Duodenal mucosa (tissue), 2 donors: ENCODE measurements around the gene SELENOH.
A peak's percentile ranks its signal among the peaks of the same experiment; 100 is the strongest.
"Not testable (repeated sequence)": the region's sequence is repeated elsewhere in the genome, so short reads cannot be mapped to it uniquely, and the experiment has no call there.

Source experiments
- H3K27ac ChIP-seq: one replicate; pipeline ENCODE4 v1.7.0; 2013; ENCODE audit warnings: low read depth, low read length
- H3K27me3 ChIP-seq, 2 donors: one replicate each; pipeline ENCODE4 v1.7.0; 2013; ENCODE audit warnings: low read length in 2 of 2, control low read depth in 1 of 2; ENCODE audit not compliant: insufficient read depth in 2 of 2, control insufficient read depth in 1 of 2
- H3K36me3 ChIP-seq, 2 donors: one replicate each; pipeline ENCODE4 v1.7.0; 2013; ENCODE audit warnings: low read length in 2 of 2, control low read depth in 1 of 2; ENCODE audit not compliant: insufficient read depth in 2 of 2, control insufficient read depth in 1 of 2
- H3K4me1 ChIP-seq, 2 donors: one replicate each; pipeline ENCODE4 v1.7.0; 2013; ENCODE audit warnings: low read length in 2 of 2, control low read depth in 1 of 2; ENCODE audit not compliant: insufficient read depth in 2 of 2, control insufficient read depth in 1 of 2
- H3K4me3 ChIP-seq, 2 donors: one replicate each; pipeline ENCODE4 v1.7.0; 2013; ENCODE audit warnings: low read length in 2 of 2, low read depth in 1 of 2
- H3K9ac ChIP-seq, 2 donors: one replicate each; pipeline ENCODE4 v1.7.0; 2013; ENCODE audit warnings: low read length in 2 of 2, low read depth in 1 of 2
- H3K9me3 ChIP-seq, 2 donors: one replicate each; pipeline ENCODE4 v1.7.0; 2013; ENCODE audit warnings: low read length in 2 of 2, control low read depth in 1 of 2; ENCODE audit not compliant: control insufficient read depth in 1 of 2

Gene SELENOH

GRCh38 chr11:57712256-57713150 is 28.8 kb upstream of the SELENOH start, which contains the start of gene TMX2:
Gene TMX2 (plus strand): TSS chr11:57712593. CDS start chr11:57712619, 26 bp downstream.
- Histone ChIP-seq H3K4me1 (peaks cover 23 to 26% of the 10 kb centered on the region in 2 donors), H3K27me3 (no peaks in the 10 kb centered on the region), H3K9me3 (no peaks in the 10 kb centered on the region), H3K4me3 (peak within 1 kb of the TSS; percentile 96 to 98), H3K36me3 (no peaks in the 10 kb centered on the region), H3K9ac (peak within 1 kb of the TSS; percentile 88 to 97), H3K27ac (peak within 1 kb of the TSS; percentile 92)

DNA sequence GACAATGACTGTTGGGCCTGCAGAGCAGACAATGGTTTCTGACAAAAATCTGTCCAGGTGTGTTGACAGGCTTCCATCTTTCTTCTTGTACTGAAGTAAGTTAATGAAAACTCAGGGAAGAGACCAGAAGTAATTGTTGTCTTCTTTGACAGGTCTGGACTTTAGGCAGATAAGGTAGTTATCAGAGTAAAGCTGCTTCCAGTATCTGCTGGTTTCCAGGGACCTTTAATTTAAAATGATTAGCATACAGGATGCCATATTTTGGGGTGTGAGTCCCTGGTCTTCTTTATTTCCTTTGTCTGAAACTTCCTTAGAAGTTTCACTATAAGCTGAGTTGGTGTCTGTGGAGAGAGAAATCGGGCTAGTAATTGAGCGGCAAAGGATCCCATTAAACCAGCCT is 27.5 kb upstream of the SELENOH start:
- H3K27ac ChIP-seq, result no peak overlapping the region
- no peaks in the 10 kb centered on the region for H3K27me3 ChIP-seq
- no peaks in the 10 kb centered on the region for H3K9me3 ChIP-seq
- H3K9ac ChIP-seq, result peak overlapping the region; percentile 88 to 97
- peak overlapping the region; percentile 96 to 98 for H3K4me3 ChIP-seq
- H3K36me3 ChIP-seq, result peaks cover 0 to 6% of the 10 kb centered on the region in 2 donors
- H3K4me1 ChIP-seq, result peaks cover 23 to 26% of the 10 kb centered on the region in 2 donors

DNA sequence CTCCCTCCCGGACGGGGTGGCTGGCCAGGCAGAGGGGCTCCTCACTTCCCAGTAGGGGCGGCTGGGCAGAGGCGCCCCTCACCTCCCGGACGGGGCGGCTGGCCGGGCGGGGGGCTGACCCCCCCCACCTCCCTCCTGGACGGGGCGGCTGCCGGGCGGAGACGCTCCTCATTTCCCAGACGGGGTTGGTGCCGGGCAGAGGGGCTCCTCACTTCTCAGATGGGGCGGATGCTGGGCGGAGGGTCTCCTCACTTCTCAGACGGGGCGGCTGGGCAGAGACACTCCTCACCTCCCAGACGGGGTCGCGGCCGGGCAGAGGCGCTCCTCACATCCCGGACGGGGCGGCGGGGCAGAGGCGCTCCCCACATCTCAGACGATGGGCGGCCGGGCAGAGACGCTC is 24.6 kb upstream of the SELENOH start:
- not testable (repeated sequence) for H3K27ac ChIP-seq, H3K9ac ChIP-seq, H3K27me3 ChIP-seq, H3K9me3 ChIP-seq, H3K4me3 ChIP-seq
- H3K4me1 ChIP-seq, result peaks cover 9 to 19% of the 10 kb centered on the region in 2 donors
- peaks cover 4 to 17% of the 10 kb centered on the region in 2 donors for H3K36me3 ChIP-seq

- H3K27me3 ChIP-seq, result no peaks in the 10 kb centered on the region
- no peaks in the 10 kb centered on the region for H3K9me3 ChIP-seq
- peaks cover 0 to 10% of the 10 kb centered on the region in 2 donors for H3K36me3 ChIP-seq
- H3K4me3 ChIP-seq, result no peak overlapping the region
- peaks cover 0 to 2% of the 10 kb centered on the region in 2 donors for H3K4me1 ChIP-seq
- no peak overlapping the region for H3K27ac ChIP-seq
- no peak overlapping the region for H3K9ac ChIP-seq
Observed at GRCh38 chr11:57727185-57727584, 14.1 kb upstream of the SELENOH start.

GRCh38 chr11:57728829-57729228 is 12.5 kb upstream of the SELENOH start:
- H3K9me3 ChIP-seq, result no peaks in the 10 kb centered on the region
- H3K4me1 ChIP-seq, result peaks cover 3% of the 10 kb centered on the region in 2 donors
- peaks cover 0 to 7% of the 10 kb centered on the region in 2 donors for H3K36me3 ChIP-seq
- H3K4me3 ChIP-seq, result no peak overlapping the region
- H3K27ac ChIP-seq, result no peak overlapping the region
- H3K27me3 ChIP-seq, result no peaks in the 10 kb centered on the region
- no peak overlapping the region for H3K9ac ChIP-seq

- Histone ChIP-seq H3K27me3 (no peaks in the 10 kb centered on the region), H3K4me1 (peaks cover 3% of the 10 kb centered on the region in 2 donors), H3K27ac (no peak overlapping the region), H3K9me3 (no peaks in the 10 kb centered on the region), H3K9ac (no peak overlapping the region), H3K36me3 (peaks cover 0 to 5% of the 10 kb centered on the region in 2 donors), H3K4me3 (no peak overlapping the region)
Observed at GRCh38 chr11:57729479-57729878, 11.8 kb upstream of the SELENOH start.

GRCh38 chr11:57732661-57733060 is 8.6 kb upstream of the SELENOH start:
- Histone ChIP-seq H3K36me3 (peaks cover 0 to 6% of the 10 kb centered on the region in 2 donors), H3K4me1 (peaks cover 3% of the 10 kb centered on the region in 2 donors), H3K27me3 (no peaks in the 10 kb centered on the region), H3K27ac (no peak overlapping the region), H3K9ac (no peak overlapping the region), H3K9me3 (no peaks in the 10 kb centered on the region), H3K4me3 (no peak overlapping the region)

DNA sequence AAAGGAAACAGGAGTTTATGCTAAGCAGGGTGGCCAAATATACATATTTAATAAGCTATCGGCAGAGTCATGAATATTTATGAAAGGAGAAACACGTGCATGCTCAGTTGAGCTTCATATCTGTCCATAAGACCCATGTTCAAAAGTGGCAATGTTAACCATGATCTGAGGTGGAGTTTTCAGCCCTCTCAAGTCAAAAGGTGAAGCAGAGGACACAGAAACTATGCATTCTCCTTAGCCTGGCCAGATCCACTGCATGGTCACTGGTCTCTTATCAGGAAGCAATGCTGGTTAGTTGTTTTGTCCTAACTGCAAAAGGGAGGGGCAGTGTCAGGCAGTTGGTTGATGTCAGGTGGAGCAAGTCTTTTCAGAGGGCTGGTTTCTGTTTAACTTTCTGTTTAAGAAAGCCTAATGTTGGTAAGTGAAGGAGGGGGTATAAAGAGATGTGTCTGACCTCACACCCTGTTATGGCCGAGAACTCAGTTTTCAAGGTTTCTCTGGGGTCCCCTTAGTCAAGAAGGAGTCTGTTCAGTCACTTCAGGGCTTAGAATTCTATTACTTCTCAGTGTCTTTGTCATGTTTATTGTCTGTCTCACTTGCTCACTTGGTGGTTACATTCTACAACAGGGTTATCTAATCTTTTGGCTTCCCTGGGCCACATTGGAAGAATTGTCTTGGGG is 5.5 kb upstream of the SELENOH start:
- no peak overlapping the region for H3K9ac ChIP-seq
- H3K4me3 ChIP-seq, result no peak overlapping the region
- peaks cover 8 to 23% of the 10 kb centered on the region in 2 donors for H3K36me3 ChIP-seq
- no peaks in the 10 kb centered on the region for H3K9me3 ChIP-seq
- H3K27ac ChIP-seq, result no peak overlapping the region
- peaks cover 3% of the 10 kb centered on the region in 2 donors for H3K4me1 ChIP-seq
- H3K27me3 ChIP-seq, result no peaks in the 10 kb centered on the region

DNA sequence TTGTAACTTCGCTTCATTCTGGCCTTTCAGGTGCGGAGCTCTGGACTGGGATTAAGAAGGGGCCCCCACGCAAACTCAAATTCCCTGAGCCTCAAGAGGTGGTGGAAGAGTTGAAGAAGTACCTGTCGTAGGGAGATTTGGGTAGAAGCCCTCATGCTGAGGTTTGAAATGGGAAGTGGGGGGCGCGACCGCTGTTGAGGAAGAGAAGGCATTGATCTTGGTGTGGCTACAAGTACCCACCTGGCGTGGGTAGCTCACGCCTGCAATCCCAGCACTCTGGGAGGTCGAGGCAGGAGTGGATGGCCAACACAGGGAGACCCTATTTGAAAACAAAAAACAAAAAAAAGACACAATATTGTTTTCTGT is 779 bp downstream of the SELENOH start:
- H3K4me1 ChIP-seq, result peaks cover 9% of the 10 kb centered on the region in 2 donors
- peak overlapping the region; percentile 81 to 84 for H3K9ac ChIP-seq
- H3K4me3 ChIP-seq, result peak overlapping the region; percentile 87 to 94
- peak overlapping the region; percentile 84 for H3K27ac ChIP-seq
- H3K9me3 ChIP-seq, result no peaks in the 10 kb centered on the region
- peaks cover 21 to 47% of the 10 kb centered on the region in 2 donors for H3K36me3 ChIP-seq
- H3K27me3 ChIP-seq, result no peaks in the 10 kb centered on the region

DNA sequence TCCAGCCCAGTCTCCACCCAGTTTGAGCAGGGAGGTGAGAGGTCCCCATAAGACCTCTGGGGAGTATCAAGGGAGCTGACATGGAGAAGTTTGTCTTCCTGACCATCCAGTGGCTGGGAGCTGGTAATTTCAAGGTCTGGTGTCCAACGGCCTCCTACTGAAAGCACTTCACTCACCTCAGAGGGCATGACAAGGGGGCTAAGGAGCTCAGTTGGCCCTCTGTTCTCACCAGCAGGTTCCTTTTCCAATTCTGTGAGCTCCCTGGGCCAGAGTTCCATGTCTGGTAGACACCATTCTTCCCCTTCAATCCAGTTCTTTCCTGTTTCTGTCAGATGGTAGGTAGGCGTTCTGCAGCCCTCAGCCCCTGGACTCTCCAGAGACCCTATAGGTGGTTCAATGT is 3.1 kb downstream of the SELENOH start:
- no peaks in the 10 kb centered on the region for H3K27me3 ChIP-seq
- H3K27ac ChIP-seq, result no peak overlapping the region
- no peak overlapping the region for H3K4me3 ChIP-seq
- H3K9ac ChIP-seq, result no peak overlapping the region
- peaks cover 13 to 24% of the 10 kb centered on the region in 2 donors for H3K36me3 ChIP-seq
- no peaks in the 10 kb centered on the region for H3K9me3 ChIP-seq
- H3K4me1 ChIP-seq, result peaks cover 9% of the 10 kb centered on the region in 2 donors
